ENCODE data around the gene PLEKHG1.
A peak's percentile ranks its signal among the peaks of the same experiment; 100 is the strongest.

The PLEKHG1 gene

GRCh38 chr6:150599199-150600009, at the start of gene PLEKHG1:
PLEKHG1 (plus strand) TSS chr6:150599885; CDS start chr6:150733682, 133,797 bp downstream.
- ATAC-seq (peak; percentile 87), DNase-seq (ENCODE audit: low spot score in 2 of 2) (peak; percentile 51 to 76)
- H3K9me3 Mint-ChIP-seq, result no peaks in the 10 kb centered on the region
- peak within 1 kb of the TSS; percentile 86 for H3K4me3 Mint-ChIP-seq
- H3K27ac Mint-ChIP-seq, result peak within 1 kb of the TSS; percentile 90
- H3K4me1 Mint-ChIP-seq, result peaks cover 18% of the 10 kb centered on the region
- no peaks in the 10 kb centered on the region for H3K36me3 Mint-ChIP-seq

DNA sequence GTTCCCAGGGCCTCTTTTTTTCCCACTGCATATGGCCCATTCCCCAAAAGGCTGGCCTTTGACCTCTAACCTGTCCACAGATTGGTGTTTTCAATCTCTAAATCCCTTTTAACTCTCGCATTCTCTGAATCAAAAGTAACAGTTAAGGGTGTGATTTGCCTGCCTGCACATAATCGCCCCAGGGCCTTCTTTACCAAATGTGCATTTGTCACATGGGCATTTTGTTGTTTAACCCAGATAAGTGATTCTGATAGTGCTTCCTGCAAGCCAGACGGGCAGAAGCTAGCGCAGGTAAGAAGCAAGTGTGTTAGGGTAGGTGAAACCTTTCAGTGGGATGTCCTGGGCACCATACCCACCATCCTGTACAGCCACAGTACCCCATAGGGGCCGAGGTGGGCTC, 49.4 kb upstream of the PLEKHG1 start:
- DNase-seq (ENCODE audit: low spot score in 2 of 2) (no peak), ATAC-seq (no peak)
- Mint-ChIP-seq H3K27ac (no peak overlapping the region), H3K4me3 (no peak overlapping the region), H3K36me3 (no peaks in the 10 kb centered on the region), H3K4me1 (no peaks in the 10 kb centered on the region), H3K9me3 (no peaks in the 10 kb centered on the region)

DNA sequence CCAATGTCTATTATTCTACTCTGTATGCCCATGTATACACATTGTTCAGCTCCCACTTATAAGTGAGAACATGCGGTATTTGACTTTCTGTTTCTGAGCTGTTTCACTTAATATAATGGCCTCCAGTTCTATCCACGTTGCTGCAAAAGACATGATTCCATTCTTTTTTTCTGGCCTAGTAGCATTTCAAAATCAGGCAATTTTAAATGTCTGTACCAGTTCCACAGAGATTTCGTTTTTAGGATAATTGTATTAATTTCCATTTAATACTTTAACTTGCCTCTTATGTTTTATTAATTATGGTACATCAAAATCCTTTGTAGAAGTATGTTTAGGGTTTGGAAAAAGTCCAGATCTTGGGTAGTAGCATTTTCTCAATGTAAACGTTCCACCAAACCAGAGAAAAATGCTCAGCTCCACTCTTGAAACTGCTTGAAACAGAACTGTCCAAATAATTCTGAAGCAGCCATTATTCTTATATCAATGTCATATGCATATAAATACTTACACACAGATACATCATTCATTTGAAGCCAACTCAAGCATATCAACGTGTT, 42.6 kb upstream of the PLEKHG1 start:
- Mint-ChIP-seq H3K27ac (no peak overlapping the region), H3K4me1 (no peaks in the 10 kb centered on the region), H3K9me3 (no peaks in the 10 kb centered on the region), H3K36me3 (no peaks in the 10 kb centered on the region), H3K4me3 (no peak overlapping the region)
- ATAC-seq (no peak), DNase-seq (ENCODE audit: low spot score in 2 of 2) (no peak)

DNA sequence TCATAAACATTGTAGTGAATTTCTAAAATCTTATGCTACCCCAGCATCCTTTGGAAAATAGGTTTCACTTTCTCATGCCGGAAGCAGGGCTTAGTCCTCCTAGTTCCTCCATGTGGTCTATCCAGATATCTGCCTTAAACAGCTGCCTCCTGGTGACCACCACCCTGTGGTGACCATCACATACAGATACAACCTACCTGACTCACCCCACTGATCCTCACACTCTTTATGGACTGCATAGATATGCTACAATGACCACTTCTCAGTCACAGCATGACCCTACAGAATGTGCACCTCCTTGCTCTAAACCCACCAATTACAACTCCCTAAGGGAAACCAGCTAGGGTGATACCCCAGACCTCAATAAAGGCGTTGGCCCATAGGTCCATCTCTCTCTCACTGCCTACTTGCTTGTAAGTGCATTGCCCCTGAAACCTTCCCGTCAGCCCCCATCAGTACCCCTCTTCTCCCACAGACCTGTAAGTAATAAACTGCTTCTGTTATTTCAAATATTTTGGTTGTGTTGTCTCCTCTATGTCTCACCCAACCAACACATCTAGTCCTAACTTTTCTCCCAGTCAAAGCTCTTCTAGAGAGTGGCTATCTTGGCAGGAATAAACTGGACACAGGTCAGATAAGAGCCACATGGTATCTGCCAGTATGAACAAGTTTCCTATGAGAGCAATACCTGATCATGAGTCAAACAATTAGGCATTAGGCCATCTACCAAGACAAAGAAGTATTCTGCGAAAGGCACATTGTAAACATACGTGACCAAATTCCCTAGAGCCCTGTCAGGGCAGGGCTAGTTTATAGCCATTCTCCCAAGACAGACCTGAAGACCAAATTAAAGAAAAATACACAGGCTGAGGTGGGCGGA, 39.4 kb upstream of the PLEKHG1 start:
- ATAC-seq, result no peak
- Mint-ChIP-seq H3K36me3 (no peaks in the 10 kb centered on the region), H3K4me1 (no peaks in the 10 kb centered on the region), H3K4me3 (no peak overlapping the region), H3K27ac (no peak overlapping the region), H3K9me3 (no peaks in the 10 kb centered on the region)
- no peak for DNase-seq (ENCODE audit: low spot score in 2 of 2)

DNA sequence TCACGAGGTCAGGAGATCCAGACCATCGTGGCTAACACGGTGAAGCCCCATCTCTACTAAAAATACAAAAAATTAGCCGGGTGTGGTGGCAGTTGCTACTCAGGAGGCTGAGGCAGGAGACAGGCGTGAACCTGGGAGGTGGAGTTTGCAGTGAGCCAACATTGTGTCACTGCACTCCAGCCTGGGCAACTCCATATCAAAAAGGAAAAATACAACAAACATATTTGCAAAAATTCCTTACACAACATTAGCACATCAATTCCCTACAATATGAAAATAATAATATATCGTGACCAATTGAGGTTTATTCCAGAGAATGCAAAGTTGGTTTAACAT, 38.8 kb upstream of the PLEKHG1 start:
- no peaks in the 10 kb centered on the region for H3K4me1 Mint-ChIP-seq
- no peak for DNase-seq (ENCODE audit: low spot score in 2 of 2)
- H3K4me3 Mint-ChIP-seq, result no peak overlapping the region
- no peak for ATAC-seq
- H3K27ac Mint-ChIP-seq, result no peak overlapping the region
- no peaks in the 10 kb centered on the region for H3K36me3 Mint-ChIP-seq
- no peaks in the 10 kb centered on the region for H3K9me3 Mint-ChIP-seq

GRCh38 chr6:150565945-150566344, 33.7 kb upstream of the PLEKHG1 start:
- Mint-ChIP-seq H3K36me3 (no peaks in the 10 kb centered on the region), H3K4me1 (no peaks in the 10 kb centered on the region), H3K9me3 (no peaks in the 10 kb centered on the region), H3K4me3 (no peak overlapping the region), H3K27ac (no peak overlapping the region)
- ATAC-seq, result no peak
- no peak for DNase-seq (ENCODE audit: low spot score in 2 of 2)

DNA sequence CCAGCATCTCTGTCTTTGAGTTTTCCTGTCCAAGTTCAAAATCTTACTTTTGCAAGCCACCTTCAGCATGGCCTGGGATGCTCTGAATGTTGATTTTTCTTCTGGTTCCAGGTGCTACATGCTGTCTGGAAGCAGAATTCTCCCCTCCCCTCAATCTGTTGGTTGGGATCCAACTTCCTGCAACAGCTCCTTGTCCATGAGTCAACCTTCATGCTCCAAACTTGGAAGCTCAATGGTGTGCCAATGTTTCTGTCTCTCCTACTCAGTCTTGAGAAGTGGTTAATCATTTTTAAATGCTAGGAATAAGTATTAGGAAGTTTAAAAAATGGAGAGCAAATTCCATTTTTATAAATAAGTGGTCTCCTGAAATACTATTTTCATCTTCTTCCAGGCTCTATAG, 33.2 kb upstream of the PLEKHG1 start:
- Mint-ChIP-seq H3K9me3 (no peaks in the 10 kb centered on the region), H3K4me3 (no peak overlapping the region), H3K4me1 (no peaks in the 10 kb centered on the region), H3K36me3 (no peaks in the 10 kb centered on the region), H3K27ac (no peak overlapping the region)
- DNase-seq (ENCODE audit: low spot score in 2 of 2), result peak in 1 of 2 donors; percentile 22
- ATAC-seq, result no peak

GRCh38 chr6:150567380-150567779, 32.3 kb upstream of the PLEKHG1 start:
- H3K4me3 Mint-ChIP-seq, result no peak overlapping the region
- H3K27ac Mint-ChIP-seq, result no peak overlapping the region
- ATAC-seq (no peak), DNase-seq (ENCODE audit: low spot score in 2 of 2) (no peak)
- no peaks in the 10 kb centered on the region for H3K4me1 Mint-ChIP-seq
- H3K9me3 Mint-ChIP-seq, result no peaks in the 10 kb centered on the region
- no peaks in the 10 kb centered on the region for H3K36me3 Mint-ChIP-seq

DNA sequence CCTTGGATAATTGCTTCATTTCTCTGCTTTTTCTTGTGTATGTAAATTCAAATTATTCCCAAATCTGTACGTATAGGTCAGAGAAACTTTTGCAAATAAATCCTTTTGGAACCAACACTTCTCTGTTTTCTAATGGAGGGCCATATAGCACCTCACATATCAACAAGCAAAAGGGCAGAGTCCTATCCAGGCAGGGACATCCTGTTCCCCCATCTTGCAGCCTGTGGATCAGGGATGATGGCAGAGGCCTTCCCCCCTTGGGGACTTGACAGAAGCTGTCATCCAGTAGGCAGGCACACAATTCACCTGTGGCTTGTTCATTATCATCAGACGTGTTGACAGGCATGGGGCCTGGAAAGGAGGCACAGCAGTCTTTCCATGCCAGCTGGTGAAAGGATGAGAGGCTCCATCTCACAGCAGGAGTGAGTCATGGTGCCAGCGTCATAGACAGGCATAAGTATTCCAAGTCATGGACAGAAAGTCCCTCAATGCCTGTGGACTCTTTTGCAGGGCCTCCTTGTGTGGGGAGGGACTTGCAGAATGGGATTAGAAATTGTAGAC, 31.8 kb upstream of the PLEKHG1 start:
- H3K9me3 Mint-ChIP-seq, result no peaks in the 10 kb centered on the region
- H3K4me1 Mint-ChIP-seq, result no peaks in the 10 kb centered on the region
- ATAC-seq (no peak), DNase-seq (ENCODE audit: low spot score in 2 of 2) (no peak)
- H3K4me3 Mint-ChIP-seq, result no peak overlapping the region
- H3K27ac Mint-ChIP-seq, result no peak overlapping the region
- no peaks in the 10 kb centered on the region for H3K36me3 Mint-ChIP-seq

DNA sequence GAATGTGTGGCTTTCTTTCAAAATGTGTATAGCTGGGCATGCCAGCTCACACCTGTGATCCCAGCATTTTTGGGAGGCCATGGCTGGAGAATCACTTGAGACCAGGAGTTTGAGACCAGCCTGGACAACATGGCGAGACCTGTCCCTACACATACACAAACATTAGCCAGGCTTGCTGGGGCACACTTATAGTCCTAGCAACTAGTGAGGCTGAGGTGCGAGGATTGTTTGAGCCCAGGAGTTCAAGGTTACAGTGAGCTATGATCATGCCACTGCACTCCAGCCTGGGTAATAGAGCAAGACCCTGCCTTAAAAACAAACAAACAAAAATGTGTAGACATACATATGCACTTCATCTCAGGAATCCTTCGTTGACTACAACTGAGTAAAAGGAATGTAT, 31.1 kb upstream of the PLEKHG1 start:
- Mint-ChIP-seq H3K36me3 (no peaks in the 10 kb centered on the region), H3K4me1 (no peaks in the 10 kb centered on the region), H3K27ac (no peak overlapping the region), H3K4me3 (no peak overlapping the region), H3K9me3 (no peaks in the 10 kb centered on the region)
- DNase-seq (ENCODE audit: low spot score in 2 of 2), result no peak
- ATAC-seq, result no peak

DNA sequence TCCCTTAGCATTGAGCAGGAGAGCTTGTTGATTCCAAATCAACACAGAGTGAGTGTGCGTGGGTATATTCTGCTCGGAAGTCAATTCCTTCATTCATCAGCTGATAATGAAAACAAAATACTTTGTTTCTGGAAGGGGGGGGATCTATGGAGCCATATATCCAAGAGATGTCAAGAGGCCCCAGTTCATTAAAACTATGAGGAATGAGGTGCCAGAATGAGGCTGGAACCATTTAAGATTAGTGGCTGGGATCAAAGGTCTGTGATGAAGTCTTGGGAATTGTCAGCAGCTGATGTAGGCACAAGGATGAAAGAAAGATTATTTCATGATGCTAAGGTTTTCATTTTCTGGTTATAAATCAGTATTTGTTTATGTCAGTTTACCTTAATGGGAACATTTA, 30.5 kb upstream of the PLEKHG1 start:
- no peak for ATAC-seq
- H3K27ac Mint-ChIP-seq, result no peak overlapping the region
- no peaks in the 10 kb centered on the region for H3K9me3 Mint-ChIP-seq
- no peak for DNase-seq (ENCODE audit: low spot score in 2 of 2)
- H3K4me3 Mint-ChIP-seq, result no peak overlapping the region
- H3K36me3 Mint-ChIP-seq, result no peaks in the 10 kb centered on the region
- H3K4me1 Mint-ChIP-seq, result no peaks in the 10 kb centered on the region

- Mint-ChIP-seq H3K27ac (no peak overlapping the region), H3K4me1 (no peaks in the 10 kb centered on the region), H3K9me3 (no peaks in the 10 kb centered on the region), H3K36me3 (no peaks in the 10 kb centered on the region), H3K4me3 (no peak overlapping the region)
- DNase-seq (ENCODE audit: low spot score in 2 of 2), result no peak
- ATAC-seq, result peak; percentile 48
Measured at GRCh38 chr6:150573041-150573681, 26.5 kb upstream of the PLEKHG1 start.

DNA sequence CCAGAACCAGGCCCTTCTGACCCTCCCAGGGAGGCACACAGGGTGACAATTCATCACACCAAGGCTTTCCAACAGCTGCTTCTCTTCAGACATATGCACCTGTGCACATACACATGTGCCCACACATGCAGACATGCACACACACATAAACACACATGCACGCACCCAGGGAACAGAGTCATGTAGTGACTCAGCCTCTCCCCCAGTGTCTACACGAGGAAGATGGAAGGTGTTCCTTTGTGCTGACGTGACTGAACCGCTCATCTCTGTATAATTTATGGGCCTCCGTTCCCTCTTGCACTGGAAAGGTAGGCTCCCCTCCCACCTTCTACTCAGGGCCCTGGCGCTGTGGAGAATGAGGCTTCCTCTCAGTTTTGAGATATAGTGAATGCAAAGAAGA, 23.8 kb upstream of the PLEKHG1 start:
- no peaks in the 10 kb centered on the region for H3K36me3 Mint-ChIP-seq
- no peak overlapping the region for H3K27ac Mint-ChIP-seq
- ATAC-seq (no peak), DNase-seq (ENCODE audit: low spot score in 2 of 2) (no peak)
- no peaks in the 10 kb centered on the region for H3K4me1 Mint-ChIP-seq
- no peaks in the 10 kb centered on the region for H3K9me3 Mint-ChIP-seq
- no peak overlapping the region for H3K4me3 Mint-ChIP-seq

DNA sequence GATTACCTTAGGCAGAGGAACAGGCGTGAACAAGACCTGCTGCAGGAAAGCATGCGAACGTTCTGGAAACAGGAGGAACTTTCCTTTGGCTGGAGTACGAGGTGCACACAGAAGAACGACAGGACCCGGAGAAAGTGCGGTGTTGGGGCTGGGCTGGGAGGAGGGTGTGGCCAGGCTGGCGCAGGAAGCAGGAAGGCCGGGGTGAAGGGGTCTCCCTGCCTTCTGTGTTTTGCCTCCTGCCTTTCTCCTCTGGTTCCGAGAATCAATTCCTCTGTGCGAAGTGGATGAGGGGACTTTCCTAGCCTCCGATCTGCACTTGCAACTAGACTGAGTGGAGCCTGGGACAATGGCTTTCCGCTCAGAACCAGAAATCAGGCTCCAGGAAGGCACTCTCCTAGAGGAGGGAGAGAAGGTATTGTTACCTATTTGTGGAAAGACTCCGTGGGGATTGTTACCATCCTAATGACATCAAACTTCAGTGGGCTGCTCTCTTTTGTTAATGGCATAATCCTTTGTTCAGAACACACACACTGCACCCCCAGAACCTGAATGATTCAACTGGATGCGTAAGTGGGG, 22.9 kb upstream of the PLEKHG1 start:
- no peak overlapping the region for H3K27ac Mint-ChIP-seq
- DNase-seq (ENCODE audit: low spot score in 2 of 2), result no peak
- no peaks in the 10 kb centered on the region for H3K4me1 Mint-ChIP-seq
- ATAC-seq, result no peak
- H3K9me3 Mint-ChIP-seq, result no peaks in the 10 kb centered on the region
- H3K4me3 Mint-ChIP-seq, result no peak overlapping the region
- no peaks in the 10 kb centered on the region for H3K36me3 Mint-ChIP-seq

DNA sequence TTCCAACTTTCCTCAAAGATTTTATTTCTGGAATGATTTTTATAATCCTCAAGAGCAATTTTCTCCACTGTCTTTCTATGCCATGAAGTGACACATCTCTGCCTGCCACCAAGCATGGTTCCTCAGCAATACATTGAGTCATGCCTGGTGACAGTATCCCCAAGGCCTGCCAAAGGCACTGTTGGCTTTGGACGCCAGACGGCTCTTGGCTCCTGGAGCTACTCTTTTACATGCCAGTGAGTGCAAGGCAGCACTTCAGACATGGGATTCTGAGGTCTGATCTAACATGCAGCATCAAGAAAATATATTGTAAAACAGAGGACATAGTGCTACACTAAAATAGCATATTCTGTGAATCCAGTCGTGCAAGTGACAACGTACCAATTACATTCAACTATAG, 20.1 kb upstream of the PLEKHG1 start:
- H3K9me3 Mint-ChIP-seq, result no peaks in the 10 kb centered on the region
- DNase-seq (ENCODE audit: low spot score in 2 of 2) (no peak), ATAC-seq (no peak)
- no peak overlapping the region for H3K27ac Mint-ChIP-seq
- H3K4me3 Mint-ChIP-seq, result no peak overlapping the region
- H3K36me3 Mint-ChIP-seq, result no peaks in the 10 kb centered on the region
- no peaks in the 10 kb centered on the region for H3K4me1 Mint-ChIP-seq
